Smooth muscle cell (in vitro differentiated cells): ENCODE measurements around the gene GTF2A1. TPM values are rescaled to one million over a fixed set of nuclear protein-coding genes. Genes with fewer than 3 reads are reported as not detected.

Experiments
- DNase-seq: peaks from one replicate; lab custom pipeline; 2025; ENCODE audit not compliant: unreplicated experiment; lab: John Stamatoyannopoulos, UW
- H2AFZ ChIP-seq: fragments of 200-600 bp; sonication (generic); 2 replicates; pipeline ENCODE4 v1.6.0; 2016; ENCODE audit warnings: antibody characterized with exemption, low read depth, mild to moderate bottlenecking
- H3F3A ChIP-seq: fragments of 200-600 bp; sonication (generic); 2 replicates; pipeline ENCODE4 v1.6.0; 2017; ENCODE audit warnings: antibody characterized with exemption, low read depth
- H3K27ac ChIP-seq: fragments of 200-600 bp; sonication (generic); 2 replicates; pipeline ENCODE4 v1.5.1; 2016; ENCODE audit warnings: low read depth, mild to moderate bottlenecking
- H3K27me3 ChIP-seq: fragments of 200-600 bp; sonication (generic); 2 replicates; pipeline ENCODE4 v1.6.1; 2016; ENCODE audit warnings: low read depth, mild to moderate bottlenecking
- H3K36me3 ChIP-seq: fragments of 200-600 bp; sonication (generic); 2 replicates; pipeline ENCODE4 v1.5.1; 2016; ENCODE audit warnings: low read depth
- H3K4me1 ChIP-seq: fragments of 200-600 bp; sonication (generic); 2 replicates; pipeline ENCODE4 v1.5.1; 2016; ENCODE audit warnings: low read depth
- H3K4me2 ChIP-seq: fragments of 200-600 bp; sonication (generic); 2 replicates; pipeline ENCODE4 v1.6.0; 2016; ENCODE audit warnings: mild to moderate bottlenecking
- H3K4me3 ChIP-seq: fragments of 200-600 bp; sonication (generic); 2 replicates; pipeline ENCODE4 v1.5.1; 2016; ENCODE audit warnings: mild to moderate bottlenecking
- H3K79me2 ChIP-seq: fragments of 200-600 bp; sonication (generic); 2 replicates; pipeline ENCODE4 v1.6.0; 2016; ENCODE audit warnings: low read depth, mild to moderate bottlenecking
- H3K9ac ChIP-seq: fragments of 200-600 bp; sonication (generic); 2 replicates; pipeline ENCODE4 v1.6.0; 2016; ENCODE audit warnings: low read depth
- H3K9me3 ChIP-seq: fragments of 200-600 bp; sonication (generic); replicated peaks from 2 replicates; pipeline ENCODE4 v1.5.1; 2016; ENCODE audit warnings: low read depth
- H4K20me1 ChIP-seq: fragments of 200-600 bp; sonication (generic); 2 replicates; pipeline ENCODE4 v1.6.0; 2016; ENCODE audit warnings: low read depth
- CTCF ChIP-seq: fragments of 200-600 bp; sonication (generic); IDR thresholded peaks from 2 replicates; pipeline ENCODE4 v1.5.1; 2017; ENCODE audit warnings: borderline replicate concordance, mild to moderate bottlenecking, antibody characterized with exemption; ENCODE audit not compliant: insufficient read depth, poor library complexity, severe bottlenecking
- WGBS: methylation state at CpG from one replicate; pipeline ENCODE4 v1.1.7; 2016; ENCODE audit warnings: low lambda C conversion rate; 5-methylcytosine and 5-hydroxymethylcytosine counted together
- polyA plus RNA-seq: library from polyadenylated mRNA; unstranded; fragments of >200 nt; fragmentation: Nextera tagmentation; extraction: Ambion mirVana; gene quantifications from 2 replicates; pipeline ENCODE4 v1.2.1, GENCODE V29; 2016
- total RNA-seq: library from RNA; depleted of rRNA; stranded (reverse); fragments of >200 nt; gene quantifications from 2 replicates; pipeline ENCODE4 v1.2.3, GENCODE V29; 2014

GTF2A1 gene
- total and polyA plus RNA-seq, 2 experiments from 2014 or later = 4.7 to 39.4 TPM

- Histone ChIP-seq H3K9me3 (no peaks in the 10 kb centered on the region), H4K20me1 (no peaks in the 10 kb centered on the region), H3K27me3 (peaks cover 4% of the 10 kb centered on the region), H3K4me3 (no peak overlapping the region), H3K4me2 (peak overlapping the region; percentile 26), H2AFZ (no peak overlapping the region), H3F3A (peaks cover 4% of the 10 kb centered on the region), H3K4me1 (peaks cover 9% of the 10 kb centered on the region), H3K9ac (peak overlapping the region; percentile 17), H3K27ac (peak overlapping the region; percentile 83), H3K36me3 (no peaks in the 10 kb centered on the region), H3K79me2 (no peaks in the 10 kb centered on the region)
- WGBS = 16% methylated on average over 3 of the region's 3 CpGs
- no peak for DNase-seq
- TF ChIP-seq CTCF = no peak
These were observed 47.3 kb upstream of the GTF2A1 start for GRCh38 chr14:81268016-81268416.

- H2AFZ ChIP-seq = no peak overlapping the region
- no peak overlapping the region for H3K9ac ChIP-seq
- H4K20me1 ChIP-seq = no peaks in the 10 kb centered on the region
- H3K79me2 ChIP-seq = no peaks in the 10 kb centered on the region
- no peaks in the 10 kb centered on the region for H3K36me3 ChIP-seq
- TF ChIP-seq CTCF = no peak
- WGBS = 90% methylated on average over 3 of the region's 3 CpGs
- no peak overlapping the region for H3K4me2 ChIP-seq
- H3F3A ChIP-seq = peaks cover 4% of the 10 kb centered on the region
- H3K27me3 ChIP-seq = peaks cover 4% of the 10 kb centered on the region
- peaks cover 7% of the 10 kb centered on the region for H3K4me1 ChIP-seq
- H3K4me3 ChIP-seq = no peak overlapping the region
- DNase-seq = no peak
- H3K27ac ChIP-seq = no peak overlapping the region
- H3K9me3 ChIP-seq = no peaks in the 10 kb centered on the region
These were observed 44.9 kb upstream of the GTF2A1 start for GRCh38 chr14:81265636-81266169.

GRCh38 chr14:81264671-81265070, 43.9 kb upstream of the GTF2A1 start:
- no peak overlapping the region for H2AFZ ChIP-seq
- WGBS = 88% methylated on average over 1 of the region's 1 CpG

More at GRCh38 chr14:81264671-81265070, 43.9 kb upstream of the GTF2A1 start:
- Histone ChIP-seq H3F3A (peaks cover under 1% of the 10 kb centered on the region), H3K4me3 (no peak overlapping the region), H3K27ac (no peak overlapping the region), H4K20me1 (no peaks in the 10 kb centered on the region), H3K9me3 (no peaks in the 10 kb centered on the region), H3K79me2 (no peaks in the 10 kb centered on the region), H3K9ac (no peak overlapping the region), H3K36me3 (no peaks in the 10 kb centered on the region), H3K4me2 (no peak overlapping the region), H3K27me3 (peaks cover 4% of the 10 kb centered on the region), H3K4me1 (peaks cover 7% of the 10 kb centered on the region)
- no peak for DNase-seq
- TF ChIP-seq CTCF = no peak
